CD4-positive, alpha-beta memory T cell (primary cell): ENCODE measurements around the gene SPON1. TPM values are rescaled to one million over a fixed set of nuclear protein-coding genes. Genes with fewer than 3 reads are reported as not detected.
A peak's percentile ranks its signal among the peaks of the same experiment; 100 is the strongest.

Experiments used
- CTCF ChIA-PET: fragments of 350-600 bp; sonication (Branson Sonifier 250); formaldehyde crosslinking; loops from one replicate; lab custom pipeline; 2021; ENCODE audit warnings: inconsistent platforms; ENCODE audit not compliant: partially characterized antibody; lab: Charles Lee
- POLR2A ChIA-PET: fragments of 350-600 bp; sonication (Branson Sonifier 250); formaldehyde crosslinking; loops from one replicate; lab custom pipeline; 2021; ENCODE audit not compliant: partially characterized antibody; lab: Charles Lee
- DNase-seq, 5 donors: peaks; one replicate each; pipeline versions ENCODE4 v3.0.0 to v3.0.0-alpha.2; 2020 to 2022; ENCODE audit warnings: mixed read lengths in 1 of 5
- H3K27ac ChIP-seq: one replicate; pipeline ENCODE4 v1.7.0; 2013; ENCODE audit warnings: low read depth, low read length
- H3K27me3 ChIP-seq: 2 replicates; pipeline ENCODE4 v1.7.0; 2013; ENCODE audit warnings: mild to moderate bottlenecking, low read length, moderate library complexity; ENCODE audit not compliant: insufficient read depth
- H3K36me3 ChIP-seq: 2 replicates; pipeline ENCODE4 v1.7.0; 2013; ENCODE audit warnings: mild to moderate bottlenecking, low read length, moderate library complexity; ENCODE audit not compliant: insufficient read depth
- H3K4me1 ChIP-seq: 2 replicates; pipeline ENCODE4 v1.7.0; 2013; ENCODE audit warnings: mild to moderate bottlenecking, low read length, moderate library complexity; ENCODE audit not compliant: insufficient read depth
- H3K4me3 ChIP-seq, 2 donors: one replicate each; pipeline ENCODE4 v1.7.0; 2013; ENCODE audit warnings: low read length in 2 of 2, mild to moderate bottlenecking in 1 of 2
- H3K9me3 ChIP-seq, 2 donors: one replicate each; pipeline ENCODE4 v1.7.0; 2013; ENCODE audit warnings: low read length in 2 of 2, control low read depth in 1 of 2; ENCODE audit not compliant: control insufficient read depth in 1 of 2
- H3K27ac Mint-ChIP-seq, 7 donors: one replicate each; pipeline ENCODE4 v1.8.0; 2020 to 2021; ENCODE audit warnings: mixed read lengths in 7 of 7, mild to moderate bottlenecking in 6 of 7, inconsistent platforms in 3 of 7, moderate library complexity in 3 of 7
- H3K27me3 Mint-ChIP-seq, 2 donors: one replicate each; pipeline ENCODE4 v1.8.0; 2020 to 2021; ENCODE audit warnings: mixed read lengths in 2 of 2
- H3K36me3 Mint-ChIP-seq, 2 donors: one replicate each; pipeline ENCODE4 v1.8.0; 2020 to 2021; ENCODE audit warnings: mixed read lengths in 2 of 2, inconsistent platforms in 1 of 2, mild to moderate bottlenecking in 1 of 2
- H3K4me1 Mint-ChIP-seq, 4 donors: one replicate each; pipeline ENCODE4 v1.8.0; 2020 to 2021; ENCODE audit warnings: mixed read lengths in 4 of 4, mild to moderate bottlenecking in 1 of 4
- H3K4me3 Mint-ChIP-seq, 8 donors: one replicate each; pipeline ENCODE4 v1.8.0; 2020 to 2021; ENCODE audit warnings: mixed read lengths in 8 of 8, mild to moderate bottlenecking in 7 of 8, moderate library complexity in 6 of 8, inconsistent platforms in 3 of 8
- H3K9me3 Mint-ChIP-seq, 8 donors: one replicate each; pipeline ENCODE4 v1.8.0; 2020 to 2021; ENCODE audit warnings: mixed read lengths in 8 of 8, mild to moderate bottlenecking in 5 of 8, inconsistent platforms in 3 of 8, moderate library complexity in 1 of 8
- intact Hi-C: fragments of 100-400 bp; cut with micrococcal nuclease; formaldehyde crosslinking; loops from one replicate; pipeline ENCODE4 v1.15.1; 2023
- polyA plus RNA-seq, 2 donors: library from polyadenylated mRNA; unstranded; fragments of 300-500 nt; fragmentation: Illumina TruSeq; gene quantifications; one replicate each; pipeline ENCODE4 v1.2.3, GENCODE V29; 2021
- total RNA-seq, 2 experiments: library from RNA; stranded (reverse); gene quantifications; one replicate each; pipeline ENCODE4 v1.2.3, GENCODE V29; 2021

SPON1 gene
- total and polyA plus RNA-seq, 4 experiments from 2014 or later, result 2.0 to 60.4 (median 30.6) TPM

DNA sequence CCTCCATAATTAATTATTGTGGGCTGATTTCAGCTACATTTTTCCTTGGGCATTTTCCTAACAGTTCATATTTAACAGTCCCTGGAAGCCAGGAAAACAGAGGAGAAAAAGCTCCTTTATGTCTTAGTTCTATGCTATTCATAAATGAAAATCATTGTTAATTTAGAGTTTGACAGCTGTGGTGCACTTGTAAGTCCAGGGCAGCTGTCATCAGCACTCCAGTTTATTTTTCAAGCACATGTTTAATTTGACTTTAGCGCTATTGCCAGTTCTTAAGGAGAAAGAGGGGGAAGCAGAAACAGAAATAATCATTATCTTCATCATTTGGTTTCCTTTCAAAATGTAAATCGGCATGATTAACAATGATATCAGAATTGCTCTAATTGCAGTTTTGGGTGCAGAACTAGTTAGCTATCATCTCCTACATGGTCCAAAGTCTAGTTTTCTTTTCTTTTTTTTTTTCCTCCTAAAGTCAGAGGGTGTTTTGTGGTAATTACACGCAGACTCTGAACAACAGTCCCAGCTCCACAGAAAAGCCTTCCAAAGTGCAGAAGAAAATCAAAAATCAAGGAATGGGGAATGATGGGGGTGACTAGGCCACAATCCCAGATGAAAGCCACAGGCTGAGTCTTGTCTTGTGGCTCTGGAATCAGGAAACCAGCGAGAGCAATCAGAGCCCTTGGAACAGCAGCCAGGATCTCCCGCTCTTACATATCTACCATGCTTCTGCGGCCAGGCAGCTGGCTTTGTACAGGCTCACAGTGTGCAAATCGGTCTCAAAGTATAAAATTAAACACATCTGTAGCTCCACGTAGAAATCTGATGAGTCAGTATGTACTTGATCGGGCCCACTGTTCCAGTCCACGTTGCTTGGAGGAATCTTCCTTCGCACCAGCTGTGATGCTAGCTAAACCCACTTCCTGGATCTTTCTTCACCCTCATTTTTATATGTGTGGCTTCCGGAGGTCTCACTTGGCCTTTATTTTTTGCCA is 91.9 kb downstream of the SPON1 start:
- Histone ChIP-seq H3K4me1 (peaks cover 7% of the 10 kb centered on the region), H3K9me3 (no peaks in the 10 kb centered on the region), H3K27me3 (no peaks in the 10 kb centered on the region), H3K36me3 (no peaks in the 10 kb centered on the region), H3K27ac (no peak overlapping the region), H3K4me3 (no peak overlapping the region)
- Mint-ChIP-seq H3K9me3 (peaks cover 0 to 2% (median 0%) of the 10 kb centered on the region in 8 donors), H3K4me1 (peaks cover 13 to 23% (median 18%) of the 10 kb centered on the region in 4 donors), H3K27ac (peak overlapping the region in 2 of 7 donors; percentile 6 to 9), H3K27me3 (no peaks in the 10 kb centered on the region), H3K4me3 (peak overlapping the region in 2 of 8 donors; percentile 21 to 52), H3K36me3 (no peaks in the 10 kb centered on the region)
- intact Hi-C loops, result no loop called here
- POLR2A ChIA-PET, result interaction anchor here (0.7 to 1.0 kb wide), 2 partner anchors 11 to 20 kb away, joined by 3 read pairs; no protein-coding TSS in a partner anchor
- CTCF ChIA-PET, result interaction anchor here (0.8 to 1.7 kb wide), 2 partner anchors 9 to 84 kb away, joined by 3 to 5 read pairs; no protein-coding TSS in a partner anchor
- DNase-seq, result no peak

DNA sequence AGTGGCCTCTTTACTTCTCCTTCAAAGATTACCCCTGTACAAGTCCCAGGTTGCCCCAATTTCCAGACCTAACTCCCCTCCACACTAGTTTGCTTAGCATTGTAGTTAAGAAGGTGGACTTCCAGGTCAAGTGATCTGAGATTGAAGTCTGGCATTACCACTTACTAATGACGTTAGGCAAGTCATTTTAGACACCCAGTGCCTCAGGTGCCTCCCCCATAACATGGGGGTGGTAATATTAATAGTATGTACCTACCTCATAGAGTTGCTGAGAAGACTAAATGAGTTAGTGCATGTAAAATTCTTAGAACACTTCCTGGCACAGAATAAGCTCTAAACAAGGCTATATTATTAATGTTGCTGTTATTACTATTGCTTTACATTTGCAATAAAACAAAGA is 93.4 kb downstream of the SPON1 start:
- Histone ChIP-seq H3K4me1 (peaks cover 7% of the 10 kb centered on the region), H3K4me3 (no peak overlapping the region), H3K27me3 (no peaks in the 10 kb centered on the region), H3K9me3 (no peaks in the 10 kb centered on the region), H3K27ac (no peak overlapping the region), H3K36me3 (no peaks in the 10 kb centered on the region)
- Mint-ChIP-seq H3K27ac (no peak overlapping the region), H3K4me1 (peaks cover 13 to 23% (median 18%) of the 10 kb centered on the region in 4 donors), H3K27me3 (no peaks in the 10 kb centered on the region), H3K9me3 (no peaks in the 10 kb centered on the region), H3K4me3 (no peak overlapping the region), H3K36me3 (no peaks in the 10 kb centered on the region)
- intact Hi-C loops, result no loop called here
- ChIA-PET POLR2A (no interaction called here), CTCF (no interaction called here)
- no peak for DNase-seq

DNA sequence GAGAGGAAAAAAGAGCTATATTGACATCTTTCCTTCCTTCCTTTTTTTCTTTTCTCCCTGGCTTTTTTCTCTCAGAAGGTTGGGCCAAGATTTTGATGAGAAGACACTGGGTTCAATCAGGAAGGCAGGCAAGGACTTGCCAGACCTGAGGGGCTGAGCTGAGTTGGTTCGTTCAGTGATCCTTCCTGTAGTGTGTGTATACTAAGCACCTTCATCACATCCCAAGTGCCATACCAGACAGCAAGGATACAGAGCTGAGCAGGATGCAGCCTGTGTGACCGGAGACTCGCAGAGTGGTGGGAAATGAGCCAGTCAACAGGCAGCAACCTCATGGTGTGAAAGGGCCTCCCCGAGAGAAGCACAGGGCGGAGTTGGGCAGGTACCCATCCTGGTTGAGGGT is 95.5 kb downstream of the SPON1 start:
- Histone ChIP-seq H3K4me1 (peaks cover 7% of the 10 kb centered on the region), H3K4me3 (no peak overlapping the region), H3K27ac (no peak overlapping the region), H3K27me3 (no peaks in the 10 kb centered on the region), H3K36me3 (no peaks in the 10 kb centered on the region), H3K9me3 (no peaks in the 10 kb centered on the region)
- no peak for DNase-seq
- POLR2A ChIA-PET, result no interaction called here
- Mint-ChIP-seq H3K4me3 (no peak overlapping the region), H3K27ac (peak overlapping the region in 1 of 7 donors; percentile 48), H3K4me1 (peaks cover 9 to 14% (median 12%) of the 10 kb centered on the region in 4 donors), H3K9me3 (no peaks in the 10 kb centered on the region), H3K27me3 (no peaks in the 10 kb centered on the region), H3K36me3 (no peaks in the 10 kb centered on the region)
- intact Hi-C loops, result no loop called here
- CTCF ChIA-PET, result interaction anchor here (0.7 to 1.6 kb wide), 3 partner anchors 9 to 286 kb away, joined by 3 to 4 read pairs (median 3); partner anchors contain the start of gene SPON1

DNA sequence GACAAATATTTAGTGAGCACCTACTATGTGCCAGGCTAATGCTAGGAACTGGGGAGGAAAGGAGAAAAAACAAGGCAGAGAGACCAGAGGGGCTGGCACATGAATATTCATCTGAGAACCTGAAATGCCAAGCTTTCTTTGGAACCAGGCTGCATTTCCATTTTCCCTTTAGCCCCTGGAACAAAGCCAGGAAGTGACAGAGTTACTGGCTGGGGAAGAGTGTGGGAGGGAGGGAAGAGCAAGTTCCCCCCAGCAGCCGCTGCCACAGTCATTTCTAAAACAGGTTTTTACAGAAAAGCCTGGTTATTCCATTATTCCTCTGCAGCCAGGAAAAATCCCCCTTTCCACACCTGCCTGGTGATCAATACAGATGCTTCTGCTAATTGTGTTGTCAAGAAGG is 97.0 kb downstream of the SPON1 start:
- no peak overlapping the region for H3K4me3 Mint-ChIP-seq
- no peaks in the 10 kb centered on the region for H3K9me3 ChIP-seq
- H3K36me3 ChIP-seq, result no peaks in the 10 kb centered on the region
- H3K4me1 Mint-ChIP-seq, result peaks cover 9 to 13% (median 11%) of the 10 kb centered on the region in 4 donors
- peaks cover 6% of the 10 kb centered on the region for H3K4me1 ChIP-seq
- intact Hi-C loops, result no loop called here
- H3K4me3 ChIP-seq, result no peak overlapping the region
- H3K27ac Mint-ChIP-seq, result no peak overlapping the region
- H3K27me3 ChIP-seq, result no peaks in the 10 kb centered on the region
- no peak for DNase-seq
- H3K27me3 Mint-ChIP-seq, result peaks cover 0 to 1% of the 10 kb centered on the region in 2 donors
- ChIA-PET CTCF (no interaction called here), POLR2A (no interaction called here)
- no peaks in the 10 kb centered on the region for H3K36me3 Mint-ChIP-seq
- no peak overlapping the region for H3K27ac ChIP-seq
- no peaks in the 10 kb centered on the region for H3K9me3 Mint-ChIP-seq

DNA sequence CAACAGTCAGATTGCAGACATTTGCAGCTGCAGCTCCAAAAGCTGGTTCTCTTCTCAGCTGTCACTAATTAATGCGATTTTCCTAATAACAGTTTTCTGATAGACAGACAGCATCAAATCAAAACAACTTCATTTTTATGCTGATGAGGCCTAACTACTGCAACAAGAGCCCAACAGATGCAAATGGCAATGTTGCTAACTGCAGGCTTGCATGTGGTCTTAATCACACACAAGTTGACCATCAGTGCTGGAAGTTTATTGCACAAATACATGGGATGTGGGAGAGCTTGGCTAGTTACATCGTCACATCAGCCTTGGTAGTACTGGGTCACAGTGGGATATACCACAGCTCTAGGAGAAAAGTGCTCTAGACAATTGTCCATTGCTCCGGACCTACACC is 99.2 kb downstream of the SPON1 start:
- H3K9me3 ChIP-seq, result no peaks in the 10 kb centered on the region
- H3K4me1 ChIP-seq, result peaks cover 13% of the 10 kb centered on the region
- no peak overlapping the region for H3K4me3 Mint-ChIP-seq
- peaks cover 0 to 1% of the 10 kb centered on the region in 2 donors for H3K27me3 Mint-ChIP-seq
- no peaks in the 10 kb centered on the region for H3K36me3 ChIP-seq
- no peaks in the 10 kb centered on the region for H3K27me3 ChIP-seq
- H3K27ac ChIP-seq, result no peak overlapping the region
- intact Hi-C loops, result no loop called here
- ChIA-PET POLR2A (no interaction called here), CTCF (no interaction called here)
- no peak overlapping the region for H3K27ac Mint-ChIP-seq
- DNase-seq, result no peak
- H3K9me3 Mint-ChIP-seq, result no peaks in the 10 kb centered on the region
- no peaks in the 10 kb centered on the region for H3K36me3 Mint-ChIP-seq
- no peak overlapping the region for H3K4me3 ChIP-seq
- peaks cover 12 to 20% (median 17%) of the 10 kb centered on the region in 4 donors for H3K4me1 Mint-ChIP-seq

DNA sequence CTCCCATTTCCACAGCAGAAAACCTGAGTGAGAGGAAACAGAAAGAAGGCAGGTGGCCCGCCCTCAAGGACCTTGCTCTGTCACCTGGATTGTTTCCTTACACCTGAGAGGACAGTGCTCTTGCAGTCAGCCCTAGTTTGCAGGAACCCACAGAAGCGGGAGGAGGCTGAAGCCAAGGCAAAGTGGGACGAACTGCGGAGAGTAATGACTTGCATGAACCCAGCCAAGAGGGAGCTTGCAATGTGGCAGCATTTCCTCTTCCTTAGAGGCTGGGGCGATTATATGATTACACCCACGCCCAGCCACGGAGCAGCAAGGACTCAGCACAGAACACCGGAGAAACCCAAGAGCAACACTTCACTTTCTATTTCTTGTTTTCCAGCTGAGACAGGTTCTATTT is 102.6 kb downstream of the SPON1 start:
- peak overlapping the region; percentile 46 to 86 (median 82) for H3K4me3 Mint-ChIP-seq

DNA sequence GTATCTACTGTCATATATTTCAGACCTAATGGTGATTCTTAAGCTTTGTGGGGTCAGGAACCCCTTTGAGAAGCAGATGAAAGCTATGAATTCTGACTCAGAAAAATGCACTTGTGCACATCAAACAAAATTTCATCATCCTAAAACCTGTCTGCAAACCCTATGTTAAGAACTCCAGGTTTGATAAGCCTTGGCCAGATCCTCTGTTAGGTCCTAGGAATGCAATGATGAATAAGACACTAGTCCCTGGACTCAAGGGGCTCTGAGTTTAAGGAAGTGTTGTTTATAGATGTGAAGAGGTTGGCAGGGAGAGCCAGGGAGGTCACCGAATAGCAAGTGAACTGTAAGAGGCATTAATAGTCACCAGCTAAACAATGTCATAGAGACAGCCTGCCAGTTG is 103.2 kb downstream of the SPON1 start:
- H3K9me3 ChIP-seq, result no peaks in the 10 kb centered on the region
- H3K4me1 Mint-ChIP-seq, result peaks cover 12 to 20% (median 18%) of the 10 kb centered on the region in 4 donors
- H3K27ac ChIP-seq, result peak overlapping the region; percentile 1
- peaks cover 13% of the 10 kb centered on the region for H3K4me1 ChIP-seq
- POLR2A ChIA-PET, result interaction anchor here (1.0 to 2.0 kb wide), 2 partner anchors 10 to 102 kb away, joined by 6 to 9 read pairs; partner anchors contain the start of gene SPON1
- H3K4me3 ChIP-seq, result no peak overlapping the region
- no peaks in the 10 kb centered on the region for H3K36me3 ChIP-seq
- DNase-seq, result no peak
- CTCF ChIA-PET, result interaction anchor here (0.7 to 1.4 kb wide), 4 partner anchors 82 to 110 kb away, joined by 3 to 4 read pairs (median 3); no protein-coding TSS in a partner anchor
- H3K27me3 Mint-ChIP-seq, result peaks cover 0 to 1% of the 10 kb centered on the region in 2 donors
- H3K27me3 ChIP-seq, result no peaks in the 10 kb centered on the region
- no peaks in the 10 kb centered on the region for H3K36me3 Mint-ChIP-seq
- peak overlapping the region in 4 of 8 donors; percentile 11 to 86 (median 84) for H3K4me3 Mint-ChIP-seq
- intact Hi-C loops, result no loop called here
- no peak overlapping the region for H3K27ac Mint-ChIP-seq
- peaks cover 0 to 2% (median 0%) of the 10 kb centered on the region in 8 donors for H3K9me3 Mint-ChIP-seq

More for the DNA sequence above, 102.6 kb downstream of the SPON1 start:
- H3K27ac Mint-ChIP-seq, result peak overlapping the region in 5 of 7 donors; percentile 8 to 51 (median 13)
- Histone ChIP-seq H3K4me1 (peaks cover 13% of the 10 kb centered on the region), H3K9me3 (no peaks in the 10 kb centered on the region), H3K36me3 (no peaks in the 10 kb centered on the region), H3K4me3 (no peak overlapping the region), H3K27ac (peak overlapping the region; percentile 1), H3K27me3 (no peaks in the 10 kb centered on the region)
- intact Hi-C loops, result no loop called here
- POLR2A ChIA-PET, result interaction anchor here (0.8 to 2.0 kb wide), 3 partner anchors 11 to 102 kb away, joined by 3 to 9 read pairs (median 6); partner anchors contain the start of gene SPON1
- CTCF ChIA-PET, result interaction anchor here (1.1 to 1.4 kb wide), 3 partner anchors 83 to 109 kb away, joined by 3 to 4 read pairs (median 3); no protein-coding TSS in a partner anchor
- peaks cover 0 to 1% of the 10 kb centered on the region in 2 donors for H3K27me3 Mint-ChIP-seq
- DNase-seq, result no peak
- H3K36me3 Mint-ChIP-seq, result no peaks in the 10 kb centered on the region
- H3K9me3 Mint-ChIP-seq, result peaks cover 0 to 2% (median 0%) of the 10 kb centered on the region in 8 donors
- peaks cover 12 to 20% (median 18%) of the 10 kb centered on the region in 4 donors for H3K4me1 Mint-ChIP-seq
